Kidney glomerular epithelial cell (primary cell): Measurements from ENCODE around the gene GCLM.
"Not testable (repeated sequence)": the region's sequence is repeated elsewhere in the genome, so short reads cannot be mapped to it uniquely, and the experiment has no call there.

ENCODE experiments used
- DNase-seq: peaks from one replicate; lab custom pipeline; 2025; lab: John Stamatoyannopoulos, UW

GCLM gene

DNA sequence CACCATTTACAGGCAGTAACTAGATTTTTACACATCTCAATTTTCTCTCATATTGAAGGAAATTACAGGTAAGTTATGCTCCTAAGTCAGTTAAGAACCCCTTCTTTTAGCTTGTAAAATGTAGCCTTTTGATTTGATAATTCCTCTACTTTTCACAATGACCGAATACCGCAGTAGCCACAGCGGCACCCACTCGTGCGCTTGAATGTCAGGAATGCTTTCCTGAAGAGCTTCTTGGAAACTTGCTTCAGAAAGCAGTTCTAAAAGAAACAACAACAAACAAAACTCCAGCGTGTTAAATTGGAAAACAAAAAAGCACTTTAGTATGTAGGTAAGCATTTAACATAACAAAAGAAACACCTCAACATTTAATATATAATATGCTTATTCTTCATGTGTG is 20.3 kb downstream of the GCLM start:
- DNase-seq: no peak

DNA sequence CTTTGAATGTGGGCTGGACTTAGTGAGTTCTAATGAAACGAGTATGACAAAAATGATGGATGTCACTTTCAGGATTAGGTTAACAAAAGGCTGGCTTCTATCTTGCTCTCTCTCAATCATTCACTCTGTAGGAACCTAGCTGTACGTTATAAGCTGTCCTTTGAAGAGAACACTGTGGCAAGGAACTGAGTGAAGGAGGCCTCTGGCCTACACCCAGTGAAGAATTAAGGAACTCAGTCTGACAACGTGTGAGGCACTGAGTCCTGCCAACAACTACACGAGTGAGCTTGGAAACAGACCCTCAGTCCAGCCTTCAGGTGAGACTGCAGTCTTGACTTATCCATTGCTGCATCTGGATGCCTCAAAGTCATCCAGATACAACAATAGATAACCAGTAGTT is 27.0 kb downstream of the GCLM start:
- DNase-seq: no peak

DNA sequence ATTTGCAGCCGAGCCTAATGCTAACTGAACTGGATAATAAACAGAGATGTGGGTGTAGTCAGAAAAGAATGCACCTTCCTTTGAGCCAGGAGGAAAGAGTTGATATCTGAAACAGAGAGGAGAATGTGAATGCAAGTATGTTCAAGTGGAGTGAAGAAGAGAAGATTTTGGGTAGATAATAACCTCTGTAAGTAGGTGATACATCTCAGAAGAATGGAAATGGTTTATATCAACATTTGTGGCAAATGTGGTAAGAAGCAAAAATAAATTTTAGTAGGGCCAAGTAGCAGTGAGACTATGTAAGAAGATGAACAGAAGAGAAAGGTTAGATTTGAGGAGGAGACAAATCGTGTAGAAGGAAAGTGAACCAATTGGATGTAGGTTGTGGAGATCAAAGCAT is 28.5 kb downstream of the GCLM start:
- DNase-seq: no peak

- DNase-seq: peak; percentile 90
These were observed 30.2 kb downstream of the GCLM start, which contains the start of gene DNTTIP2 for GRCh38 chr1:93878889-93879586. TSS of gene DNTTIP2 (minus strand) at chr1:93879206. CDS start at chr1:93879148, 58 bp downstream.

- no peak for DNase-seq
These were observed 30.7 kb downstream of the GCLM start for GRCh38 chr1:93878501-93878888.

DNA sequence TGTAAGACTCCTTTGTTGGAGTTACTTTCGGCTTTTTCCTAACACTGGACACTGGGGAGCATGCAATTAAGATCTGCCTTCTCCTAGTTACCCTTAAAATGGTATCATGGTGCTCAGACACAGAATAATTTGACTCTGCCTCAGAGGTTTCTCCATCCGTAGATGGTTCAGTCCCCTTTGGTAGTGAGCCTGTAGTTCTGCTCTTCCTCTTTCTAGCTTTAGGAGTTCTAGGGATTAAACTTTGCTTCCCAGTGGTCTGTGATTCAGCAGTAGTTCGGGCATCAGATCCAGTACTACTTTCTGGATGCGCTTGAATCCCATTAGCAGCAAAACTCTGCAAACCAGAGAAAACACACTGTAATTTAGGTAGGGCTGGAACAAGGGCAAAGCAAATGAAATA is 31.7 kb downstream of the GCLM start:
- no peak for DNase-seq

GRCh38 chr1:93876244-93876643 is 33.0 kb downstream of the GCLM start:
- no peak for DNase-seq

DNA sequence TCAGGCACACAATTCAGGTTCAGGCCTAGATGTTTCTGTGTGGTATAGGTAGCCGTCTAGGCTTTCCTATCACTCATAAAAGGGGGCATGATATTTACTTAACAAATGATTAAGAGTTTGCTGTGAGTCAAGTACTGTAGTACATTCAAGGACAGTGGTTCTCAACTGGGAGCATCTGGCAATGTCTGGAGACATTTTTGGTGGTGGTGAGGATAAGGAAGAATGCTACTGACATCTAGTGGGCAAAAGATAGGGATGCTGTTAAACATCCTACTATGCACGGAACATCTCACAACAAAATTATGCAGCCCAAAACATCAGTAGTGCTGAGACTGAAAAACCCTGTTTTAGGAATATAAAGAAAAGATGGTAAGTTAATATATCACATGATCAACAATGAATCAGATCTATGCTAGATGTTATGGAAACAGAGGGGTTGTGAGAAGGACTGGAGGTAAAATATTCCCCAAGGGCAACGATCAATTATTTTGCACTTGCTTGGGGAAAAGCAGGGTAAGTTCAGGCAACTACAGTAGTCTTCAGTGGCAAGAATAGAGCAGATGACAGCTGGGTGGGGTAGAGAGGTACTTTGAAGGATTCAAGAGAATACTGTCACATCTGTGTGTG is 35.1 kb downstream of the GCLM start:
- DNase-seq: peak; percentile 28

DNA sequence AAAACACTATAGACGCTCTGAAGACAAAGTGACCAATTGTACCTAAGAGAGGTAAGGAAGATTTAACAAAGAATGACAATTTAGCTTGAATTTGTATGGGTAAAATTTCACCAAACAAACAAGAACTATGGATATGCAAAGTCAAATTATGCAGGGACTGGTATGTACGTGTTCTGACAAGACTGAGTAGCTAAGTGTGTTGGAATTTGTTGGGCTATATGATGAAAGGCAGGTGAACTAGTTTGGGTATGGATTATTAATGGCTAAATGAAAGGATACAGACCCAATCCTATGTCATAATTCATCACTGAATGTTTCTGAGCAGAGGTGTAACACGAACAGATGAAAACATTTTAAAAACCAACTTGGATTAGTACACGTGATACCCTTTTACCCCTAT is 37.9 kb downstream of the GCLM start:
- DNase-seq: no peak

GRCh38 chr1:93869653-93870052 is 39.6 kb downstream of the GCLM start:
- DNase-seq: no peak

- not testable (repeated sequence) for DNase-seq
These were observed 40.7 kb downstream of the GCLM start for GRCh38 chr1:93868492-93868891.

GRCh38 chr1:93865253-93865652 is 44.0 kb downstream of the GCLM start:
- no peak for DNase-seq

- DNase-seq: no peak
These were observed 45.1 kb downstream of the GCLM start for GRCh38 chr1:93864175-93864574.

GRCh38 chr1:93857653-93858052 is 51.6 kb downstream of the GCLM start:
- DNase-seq: not testable (repeated sequence)

DNA sequence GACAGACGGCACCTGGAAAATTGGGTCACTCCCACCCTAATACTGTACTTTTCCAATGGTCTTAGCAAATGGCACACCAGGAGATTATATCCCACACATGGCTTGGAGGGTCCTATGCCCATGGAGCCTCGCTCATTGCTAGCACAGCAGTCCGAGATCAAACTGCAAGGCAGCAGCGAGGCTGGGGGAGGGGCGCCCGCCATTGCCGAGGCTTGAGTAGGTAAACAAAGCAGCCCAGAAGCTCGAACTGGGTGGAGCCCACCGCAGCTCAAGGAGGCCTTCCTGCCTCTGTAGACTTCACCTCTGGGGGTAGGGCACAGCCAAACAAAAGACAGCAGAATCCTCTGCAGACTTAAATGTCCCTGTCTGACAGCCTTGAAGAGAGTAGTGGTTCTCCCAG is 53.2 kb downstream of the GCLM start:
- DNase-seq: not testable (repeated sequence)

- no peak for DNase-seq
These were observed 55.3 kb downstream of the GCLM start for GRCh38 chr1:93853940-93854339.

- DNase-seq: no peak
These were observed 57.4 kb downstream of the GCLM start for GRCh38 chr1:93851878-93852277.

GRCh38 chr1:93851327-93851712 is 57.9 kb downstream of the GCLM start:
- DNase-seq: no peak

DNA sequence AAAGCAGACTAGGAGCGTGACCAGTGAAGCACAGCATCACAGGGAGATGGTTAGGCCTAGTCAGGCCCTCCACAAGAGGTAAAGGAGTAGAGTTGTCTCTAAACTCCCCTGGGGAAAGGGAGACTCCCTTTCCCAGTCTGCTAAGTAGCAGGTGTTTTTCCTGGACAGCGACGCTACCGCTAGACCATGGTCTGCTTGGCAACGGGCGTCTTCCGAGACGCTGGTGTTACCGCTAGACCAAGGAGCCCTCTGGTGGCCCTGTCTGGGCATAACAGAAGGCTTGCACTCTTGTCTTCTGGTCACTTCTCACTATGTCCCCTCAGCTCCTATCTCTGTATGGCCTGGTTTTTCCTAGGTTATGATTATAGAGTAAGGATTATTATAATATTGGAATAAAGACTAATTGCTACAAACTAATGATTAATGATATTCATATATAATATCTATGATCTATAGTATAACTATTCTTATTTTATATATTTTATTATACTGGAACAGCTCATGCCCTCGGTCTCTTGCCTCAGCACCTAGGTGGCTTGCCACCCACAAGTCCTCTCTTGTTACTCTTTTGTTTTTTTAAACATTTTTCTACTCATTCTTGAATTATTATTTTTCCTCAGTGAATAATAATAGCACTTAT is 58.4 kb downstream of the GCLM start:
- peak; percentile 15 for DNase-seq

- no peak for DNase-seq
These were observed 60.8 kb downstream of the GCLM start for GRCh38 chr1:93848350-93848883.

GRCh38 chr1:93847811-93848288 is 61.4 kb downstream of the GCLM start:
- peak; percentile 71 for DNase-seq

DNA sequence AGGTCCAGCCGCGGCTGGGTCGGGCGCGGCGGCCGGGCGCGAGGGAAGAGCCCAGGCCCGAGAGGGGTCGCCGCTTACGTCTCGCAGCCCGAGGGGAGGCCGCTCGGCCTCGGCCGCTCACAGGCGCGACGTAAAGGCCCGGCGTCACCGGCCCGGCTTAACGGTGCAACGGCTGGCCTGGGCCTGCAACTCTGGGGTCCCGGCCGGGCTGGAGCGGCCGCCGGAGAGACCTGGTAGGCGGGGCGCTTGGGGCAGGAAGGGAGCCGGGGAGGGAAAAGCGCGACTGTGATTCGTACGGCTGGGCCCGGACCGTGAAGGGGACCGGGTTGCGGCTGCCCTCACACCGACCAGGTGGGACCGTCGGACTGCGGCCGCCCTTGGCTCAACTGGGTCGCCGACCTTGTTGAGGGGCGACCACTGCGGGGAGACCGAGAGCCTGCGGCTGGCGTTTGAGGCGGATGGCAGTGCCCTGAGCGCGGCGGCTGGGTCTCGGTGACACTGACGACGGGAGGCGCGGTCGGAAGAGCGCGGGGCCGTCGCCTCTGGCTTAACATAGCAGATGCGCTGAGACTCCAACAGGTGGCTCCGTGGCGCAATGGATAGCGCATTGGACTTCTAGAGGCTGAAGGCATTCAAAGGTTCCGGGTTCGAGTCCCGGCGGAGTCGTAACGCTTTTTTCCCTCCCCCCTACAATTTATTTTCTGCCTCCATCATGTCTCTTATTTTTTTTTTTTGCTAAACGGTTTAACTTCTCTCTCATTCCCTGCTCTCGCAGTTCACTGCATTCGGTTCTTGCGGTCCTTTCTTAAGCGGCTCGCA is 62.0 kb downstream of the GCLM start:
- DNase-seq: peak; percentile 87
